SK-N-SH (cell line): Measurements from ENCODE around the gene FZD2. TPM values are rescaled to one million over a fixed set of nuclear protein-coding genes. Genes with fewer than 3 reads are reported as not detected.

Experiments used
- CTCF ChIA-PET: fragments of 300-600, 350-600 bp; formaldehyde crosslinking; extraction: SDS; loops from one replicate; lab custom pipeline; 2021; lab: Yijun Ruan, JAX
- POLR2A ChIA-PET: fragments of 350-600 bp; sonication (Branson Sonifier 250); formaldehyde crosslinking; extraction: SDS; loops from one replicate; lab custom pipeline; 2020; ENCODE audit warnings: antibody characterized with exemption, inconsistent platforms; lab: Yijun Ruan, JAX
- DNase-seq: peaks from one replicate; pipeline ENCODE4 v3.0.0; 2012
- H2AFZ ChIP-seq: fragments of 200-600 bp; sonication (generic); 2 replicates; pipeline ENCODE4 v1.8.1; 2016; ENCODE audit warnings: antibody characterized with exemption, mild to moderate bottlenecking, low read depth
- H3F3A ChIP-seq: fragments of 200-600 bp; sonication (generic); replicated peaks from 2 replicates; pipeline ENCODE3; 2016; ENCODE audit warnings: antibody characterized with exemption, mild to moderate bottlenecking; ENCODE audit not compliant: insufficient read depth
- H3K27ac ChIP-seq, 2 experiments: fragments of 200-500 bp in 1 of 2; fragments of 200-600 bp in 1 of 2; sonication (Bioruptor generic) in 1 of 2; sonication (generic), shearing (Covaris generic) in 1 of 2; 2 replicates each; pipeline versions ENCODE4 v1.5.1 to v1.6.1; 2014 to 2016; ENCODE audit warnings: low read depth in 2 of 2, inconsistent platforms in 1 of 2, low read length in 1 of 2, mild to moderate bottlenecking in 1 of 2, mixed read lengths in 1 of 2
- H3K27me3 ChIP-seq: fragments of 200-600 bp; sonication (generic), shearing (Covaris generic); 2 replicates; pipeline ENCODE4 v1.6.1; 2016; ENCODE audit warnings: mixed run types; ENCODE audit not compliant: insufficient read depth
- H3K36me3 ChIP-seq, 2 experiments: fragments of 200-500 bp in 1 of 2; fragments of 200-600 bp in 1 of 2; sonication (Bioruptor generic) in 1 of 2; sonication (generic) in 1 of 2; replicated peaks in 1 of 2; 2 replicates each; pipeline versions ENCODE3 to v1.5.1; 2014 to 2016; ENCODE audit warnings: low read length in 1 of 2, mild to moderate bottlenecking in 1 of 2; ENCODE audit not compliant: insufficient read depth in 2 of 2, control insufficient read depth in 1 of 2
- H3K4me1 ChIP-seq, 2 experiments: fragments of 200-500 bp in 1 of 2; fragments of 200-600 bp in 1 of 2; sonication (Bioruptor generic) in 1 of 2; sonication (generic), shearing (Covaris generic) in 1 of 2; 2 replicates each; pipeline versions ENCODE4 v1.5.1 to v1.6.1; 2014 to 2016; ENCODE audit warnings: low read depth in 1 of 2, low read length in 1 of 2, mixed run types in 1 of 2; ENCODE audit not compliant: insufficient read depth in 2 of 2, control insufficient read depth in 1 of 2
- H3K4me2 ChIP-seq: fragments of 200-600 bp; sonication (generic), shearing (Covaris generic); 2 replicates; pipeline ENCODE4 v1.6.1; 2017; ENCODE audit warnings: mixed run types
- H3K4me3 ChIP-seq, 2 experiments: fragments of 200-500 bp in 1 of 2; fragments of 200-600 bp in 1 of 2; sonication (Bioruptor generic) in 1 of 2; sonication (generic), shearing (Covaris generic) in 1 of 2; 2 replicates each; pipeline versions ENCODE4 v1.5.1 to v1.8.1; 2014 to 2016; ENCODE audit warnings: low read depth in 2 of 2, inconsistent platforms in 1 of 2, low read length in 1 of 2, mild to moderate bottlenecking in 1 of 2, mixed read lengths in 1 of 2, moderate library complexity in 1 of 2
- H3K79me2 ChIP-seq: fragments of 200-600 bp; sonication (generic); 2 replicates; pipeline ENCODE4 v1.8.1; 2017; ENCODE audit warnings: mild to moderate bottlenecking; ENCODE audit not compliant: insufficient read depth
- H3K9ac ChIP-seq: fragments of 200-600 bp; sonication (generic); 2 replicates; pipeline ENCODE4 v1.6.1; 2017; ENCODE audit warnings: mixed run types
- H3K9me2 ChIP-seq: fragments of 200-600 bp; sonication (generic); 2 replicates; pipeline ENCODE4 v1.6.1; 2017; ENCODE audit warnings: mixed run types
- H3K9me3 ChIP-seq: fragments of 200-600 bp; sonication (generic); 2 replicates; pipeline ENCODE4 v1.6.1; 2017; ENCODE audit warnings: mixed run types, mild to moderate bottlenecking, moderate library complexity
- H4K20me1 ChIP-seq: fragments of 200-600 bp; sonication (generic); 2 replicates; pipeline ENCODE4 v1.6.1; 2017; ENCODE audit warnings: mild to moderate bottlenecking, mixed run types; ENCODE audit not compliant: insufficient read depth
- CHD2 ChIP-seq: fragments of 150-350 bp; IDR thresholded peaks from 2 replicates; pipeline ENCODE4 v1.6.1; 2018; ENCODE audit warnings: low read length; ENCODE audit not compliant: partially characterized antibody
- EP300 ChIP-seq, 2 experiments: IDR thresholded peaks; 2 replicates each; pipeline versions ENCODE4 v1.4.0 to v1.6.1; 2012; ENCODE audit warnings: borderline replicate concordance in 1 of 2, low read depth in 1 of 2, low read length in 1 of 2
- EZH2phosphoT487 ChIP-seq: fragments of 200-600 bp; sonication (generic); IDR thresholded peaks from 2 replicates; pipeline ENCODE4 v1.6.1; 2017; ENCODE audit warnings: low read depth, mixed run types, mild to moderate bottlenecking, antibody characterized with exemption, moderate library complexity, borderline replicate concordance
- FOXM1 ChIP-seq: IDR thresholded peaks from 2 replicates; pipeline ENCODE4 v1.4.0; 2012; ENCODE audit warnings: low read depth, mild to moderate bottlenecking
- MEF2A ChIP-seq: IDR thresholded peaks from 2 replicates; pipeline ENCODE4 v1.4.0; 2012; ENCODE audit warnings: low read depth, borderline replicate concordance
- MXI1 ChIP-seq: IDR thresholded peaks from 2 replicates; pipeline ENCODE4 v1.6.1; 2012; ENCODE audit warnings: mild to moderate bottlenecking, low read depth, low read length, improper control_type of control experiment
- NRF1 ChIP-seq: IDR thresholded peaks from 2 replicates; pipeline ENCODE4 v1.6.1; 2012; ENCODE audit warnings: low read depth, mild to moderate bottlenecking, low read length
- POLR2AphosphoS5 ChIP-seq: IDR thresholded peaks from 2 replicates; pipeline ENCODE4 v1.6.1; 2012; ENCODE audit warnings: low read depth, low read length
- RFX5 ChIP-seq: IDR thresholded peaks from 2 replicates; pipeline ENCODE4 v1.6.1; 2012; ENCODE audit warnings: mild to moderate bottlenecking, improper control_type of control experiment, low read length
- RXRA ChIP-seq: IDR thresholded peaks from 2 replicates; pipeline ENCODE4 v1.4.0; 2012; ENCODE audit warnings: low read depth, mild to moderate bottlenecking, borderline replicate concordance
- SIN3A ChIP-seq: IDR thresholded peaks from 2 replicates; pipeline ENCODE4 v1.6.1; 2012; ENCODE audit warnings: low read depth, mild to moderate bottlenecking, low read length, moderate library complexity, borderline replicate concordance
- SMC3 ChIP-seq: IDR thresholded peaks from 2 replicates; pipeline ENCODE4 v1.6.1; 2012; ENCODE audit warnings: low read depth, low read length, improper control_type of control experiment
- TAF1 ChIP-seq: IDR thresholded peaks from 2 replicates; pipeline ENCODE4 v1.6.1; 2012; ENCODE audit warnings: low read depth, mild to moderate bottlenecking, low read length, moderate library complexity, borderline replicate concordance
- TCF12 ChIP-seq: IDR thresholded peaks from 2 replicates; pipeline ENCODE4 v1.4.0; 2012
- WGBS: methylation state at CpG from one replicate; pipeline ENCODE4 v1.1.6; 2017; ENCODE audit warnings: low lambda C conversion rate; 5-methylcytosine and 5-hydroxymethylcytosine counted together
- polyA plus RNA-seq, 3 experiments: library from polyadenylated mRNA; depleted of rRNA; stranded (reverse); fragments of >200 nt; gene quantifications; 2 replicates each; pipeline ENCODE4 v1.2.3, GENCODE V29; 2012
- TF ChIP-seq, protein P1 (sequence below): fragments of 150-350 bp; IDR thresholded peaks from 2 replicates; pipeline ENCODE4 v1.6.1; 2016; ENCODE audit warnings: mild to moderate bottlenecking, low read depth, low read length
- TF ChIP-seq, protein P2 (sequence below): IDR thresholded peaks from 2 replicates; pipeline ENCODE4 v1.6.1; 2012; ENCODE audit warnings: mild to moderate bottlenecking, low read depth, low read length, moderate library complexity
- TF ChIP-seq, protein P3 (sequence below): IDR thresholded peaks from 2 replicates; pipeline ENCODE4 v1.4.0; 2012; ENCODE audit warnings: low read depth, borderline replicate concordance
- TF ChIP-seq, protein P4 (sequence below): IDR thresholded peaks from 2 replicates; pipeline ENCODE4 v1.4.0; 2012; ENCODE audit warnings: low read depth
- TF ChIP-seq, protein P5 (sequence below): IDR thresholded peaks from 2 replicates; pipeline ENCODE4 v1.4.0; 2012; ENCODE audit warnings: low read depth, borderline replicate concordance
- TF ChIP-seq, protein P6 (sequence below): fragments of 200-600 bp; sonication (generic); IDR thresholded peaks from 2 replicates; pipeline ENCODE4 v1.6.1; 2017; ENCODE audit warnings: antibody characterized with exemption, mild to moderate bottlenecking, moderate library complexity

Gene FZD2
- 28.9 and 35.1 TPM in 2 replicates for polyA plus RNA-seq (2012; rRNA removed)
- 12.4 and 23.5 TPM in 2 replicates for polyA plus RNA-seq (2012; cell fraction: cytosol; rRNA removed)
- 17.0 and 19.2 TPM in 2 replicates for polyA plus RNA-seq (2012; cell fraction: nucleus; rRNA removed)

DNA sequence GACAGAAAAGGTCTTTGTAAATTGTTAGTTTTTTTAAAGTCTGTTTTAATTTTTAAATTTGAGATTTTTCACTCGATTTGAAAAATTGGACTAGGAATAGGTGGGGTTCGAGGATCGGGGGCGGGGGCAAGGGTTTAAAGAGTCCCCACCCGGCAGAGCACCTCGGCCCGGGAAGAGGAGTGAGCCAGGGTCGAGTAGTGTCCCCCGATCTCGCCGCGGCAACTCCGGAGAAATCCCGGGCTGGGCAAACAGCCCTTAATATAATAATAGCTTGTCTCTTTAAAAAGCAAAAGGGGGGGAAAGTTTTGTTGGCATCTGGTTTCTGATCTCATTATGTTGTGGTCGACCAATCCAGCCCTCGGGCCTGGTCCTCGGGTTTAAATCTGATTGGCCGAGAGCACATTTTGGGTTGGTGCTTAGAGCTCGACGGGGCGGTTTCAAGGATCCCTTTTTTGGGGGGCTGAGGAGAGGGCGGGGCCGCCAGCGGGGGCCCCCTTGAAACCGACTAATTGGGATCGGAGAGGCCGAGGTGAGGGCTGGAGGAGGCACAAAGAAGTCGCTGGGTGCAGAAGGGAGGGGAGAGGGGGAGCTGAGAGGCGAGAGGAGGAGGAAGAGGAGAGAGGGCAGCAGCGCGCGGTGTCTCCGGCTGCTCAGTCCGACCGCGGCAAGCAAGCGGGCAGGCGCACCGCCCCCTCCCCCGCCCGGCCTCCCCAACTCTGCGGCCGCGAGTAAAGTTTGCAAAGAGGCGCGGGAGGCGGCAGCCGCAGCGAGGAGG, at the start of gene FZD2:
Gene FZD2, plus strand, starts transcription at position 653 of the 775 bp plus-strand sequence. CDS start 205 bp downstream, outside the sequence.
- 1% methylated on average over 38 of the region's 49 CpGs for WGBS
- peaks cover 7% of the 10 kb centered on the region for H3F3A ChIP-seq
- peak within 1 kb of the TSS; percentile 92 to 96 for H3K27ac ChIP-seq
- CTCF ChIA-PET = interaction anchor here (0.7 to 5.2 kb wide), 5 partner anchors 9 to 24 kb away, joined by 3 to 23 read pairs (median 4); no protein-coding TSS in a partner anchor
- TF ChIP-seq POLR2AphosphoS5 = peak; percentile 44; the same call in 1 of the 2 replicates
- no peak for TF ChIP-seq SIN3A
- TF ChIP-seq RFX5 = peak; percentile 81
- TF ChIP-seq, protein P1, sequence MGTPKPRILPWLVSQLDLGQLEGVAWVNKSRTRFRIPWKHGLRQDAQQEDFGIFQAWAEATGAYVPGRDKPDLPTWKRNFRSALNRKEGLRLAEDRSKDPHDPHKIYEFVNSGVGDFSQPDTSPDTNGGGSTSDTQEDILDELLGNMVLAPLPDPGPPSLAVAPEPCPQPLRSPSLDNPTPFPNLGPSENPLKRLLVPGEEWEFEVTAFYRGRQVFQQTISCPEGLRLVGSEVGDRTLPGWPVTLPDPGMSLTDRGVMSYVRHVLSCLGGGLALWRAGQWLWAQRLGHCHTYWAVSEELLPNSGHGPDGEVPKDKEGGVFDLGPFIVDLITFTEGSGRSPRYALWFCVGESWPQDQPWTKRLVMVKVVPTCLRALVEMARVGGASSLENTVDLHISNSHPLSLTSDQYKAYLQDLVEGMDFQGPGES = peak; percentile 51
- TF ChIP-seq, protein P2, sequence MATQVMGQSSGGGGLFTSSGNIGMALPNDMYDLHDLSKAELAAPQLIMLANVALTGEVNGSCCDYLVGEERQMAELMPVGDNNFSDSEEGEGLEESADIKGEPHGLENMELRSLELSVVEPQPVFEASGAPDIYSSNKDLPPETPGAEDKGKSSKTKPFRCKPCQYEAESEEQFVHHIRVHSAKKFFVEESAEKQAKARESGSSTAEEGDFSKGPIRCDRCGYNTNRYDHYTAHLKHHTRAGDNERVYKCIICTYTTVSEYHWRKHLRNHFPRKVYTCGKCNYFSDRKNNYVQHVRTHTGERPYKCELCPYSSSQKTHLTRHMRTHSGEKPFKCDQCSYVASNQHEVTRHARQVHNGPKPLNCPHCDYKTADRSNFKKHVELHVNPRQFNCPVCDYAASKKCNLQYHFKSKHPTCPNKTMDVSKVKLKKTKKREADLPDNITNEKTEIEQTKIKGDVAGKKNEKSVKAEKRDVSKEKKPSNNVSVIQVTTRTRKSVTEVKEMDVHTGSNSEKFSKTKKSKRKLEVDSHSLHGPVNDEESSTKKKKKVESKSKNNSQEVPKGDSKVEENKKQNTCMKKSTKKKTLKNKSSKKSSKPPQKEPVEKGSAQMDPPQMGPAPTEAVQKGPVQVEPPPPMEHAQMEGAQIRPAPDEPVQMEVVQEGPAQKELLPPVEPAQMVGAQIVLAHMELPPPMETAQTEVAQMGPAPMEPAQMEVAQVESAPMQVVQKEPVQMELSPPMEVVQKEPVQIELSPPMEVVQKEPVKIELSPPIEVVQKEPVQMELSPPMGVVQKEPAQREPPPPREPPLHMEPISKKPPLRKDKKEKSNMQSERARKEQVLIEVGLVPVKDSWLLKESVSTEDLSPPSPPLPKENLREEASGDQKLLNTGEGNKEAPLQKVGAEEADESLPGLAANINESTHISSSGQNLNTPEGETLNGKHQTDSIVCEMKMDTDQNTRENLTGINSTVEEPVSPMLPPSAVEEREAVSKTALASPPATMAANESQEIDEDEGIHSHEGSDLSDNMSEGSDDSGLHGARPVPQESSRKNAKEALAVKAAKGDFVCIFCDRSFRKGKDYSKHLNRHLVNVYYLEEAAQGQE = peak; percentile 58; the same call in 1 of the 2 replicates
- peak; percentile 71 for TF ChIP-seq TAF1
- TF ChIP-seq, protein P3, sequence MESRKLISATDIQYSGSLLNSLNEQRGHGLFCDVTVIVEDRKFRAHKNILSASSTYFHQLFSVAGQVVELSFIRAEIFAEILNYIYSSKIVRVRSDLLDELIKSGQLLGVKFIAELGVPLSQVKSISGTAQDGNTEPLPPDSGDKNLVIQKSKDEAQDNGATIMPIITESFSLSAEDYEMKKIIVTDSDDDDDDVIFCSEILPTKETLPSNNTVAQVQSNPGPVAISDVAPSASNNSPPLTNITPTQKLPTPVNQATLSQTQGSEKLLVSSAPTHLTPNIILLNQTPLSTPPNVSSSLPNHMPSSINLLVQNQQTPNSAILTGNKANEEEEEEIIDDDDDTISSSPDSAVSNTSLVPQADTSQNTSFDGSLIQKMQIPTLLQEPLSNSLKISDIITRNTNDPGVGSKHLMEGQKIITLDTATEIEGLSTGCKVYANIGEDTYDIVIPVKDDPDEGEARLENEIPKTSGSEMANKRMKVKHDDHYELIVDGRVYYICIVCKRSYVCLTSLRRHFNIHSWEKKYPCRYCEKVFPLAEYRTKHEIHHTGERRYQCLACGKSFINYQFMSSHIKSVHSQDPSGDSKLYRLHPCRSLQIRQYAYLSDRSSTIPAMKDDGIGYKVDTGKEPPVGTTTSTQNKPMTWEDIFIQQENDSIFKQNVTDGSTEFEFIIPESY = no peak
- no peak for TF ChIP-seq MXI1
- peak; percentile 37; the same call in 1 of the 2 replicates for TF ChIP-seq FOXM1
- peak; percentile 33 for TF ChIP-seq TCF12
- no peak for TF ChIP-seq NRF1
- no peak for TF ChIP-seq EZH2phosphoT487
- 0 out of 2 replicates have a peak, but pooled peaks have one; percentile 4 for TF ChIP-seq RXRA
- TF ChIP-seq SMC3 = 0 out of 2 replicates have a peak, but pooled peaks have one; percentile 6
- no peak; the same call in 1 of the 2 replicates for TF ChIP-seq MEF2A
- TF ChIP-seq EP300 (IDR thresholded peaks at IDR 0.05; ENCODE audit: borderline replicate concordance in 1 of 2, low read depth in 1 of 2, low read length in 1 of 2) = peak in 1 of 2 experiments; percentile 27; a peak in 1 of 4 replicates
- TF ChIP-seq, protein P4, sequence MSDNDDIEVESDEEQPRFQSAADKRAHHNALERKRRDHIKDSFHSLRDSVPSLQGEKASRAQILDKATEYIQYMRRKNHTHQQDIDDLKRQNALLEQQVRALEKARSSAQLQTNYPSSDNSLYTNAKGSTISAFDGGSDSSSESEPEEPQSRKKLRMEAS = peak; percentile 54; the same call in 1 of the 2 replicates
- TF ChIP-seq CHD2 = peak; percentile 40
- TF ChIP-seq, protein P5, sequence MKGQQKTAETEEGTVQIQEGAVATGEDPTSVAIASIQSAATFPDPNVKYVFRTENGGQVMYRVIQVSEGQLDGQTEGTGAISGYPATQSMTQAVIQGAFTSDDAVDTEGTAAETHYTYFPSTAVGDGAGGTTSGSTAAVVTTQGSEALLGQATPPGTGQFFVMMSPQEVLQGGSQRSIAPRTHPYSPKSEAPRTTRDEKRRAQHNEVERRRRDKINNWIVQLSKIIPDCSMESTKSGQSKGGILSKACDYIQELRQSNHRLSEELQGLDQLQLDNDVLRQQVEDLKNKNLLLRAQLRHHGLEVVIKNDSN = no peak
- TF ChIP-seq, protein P6, sequence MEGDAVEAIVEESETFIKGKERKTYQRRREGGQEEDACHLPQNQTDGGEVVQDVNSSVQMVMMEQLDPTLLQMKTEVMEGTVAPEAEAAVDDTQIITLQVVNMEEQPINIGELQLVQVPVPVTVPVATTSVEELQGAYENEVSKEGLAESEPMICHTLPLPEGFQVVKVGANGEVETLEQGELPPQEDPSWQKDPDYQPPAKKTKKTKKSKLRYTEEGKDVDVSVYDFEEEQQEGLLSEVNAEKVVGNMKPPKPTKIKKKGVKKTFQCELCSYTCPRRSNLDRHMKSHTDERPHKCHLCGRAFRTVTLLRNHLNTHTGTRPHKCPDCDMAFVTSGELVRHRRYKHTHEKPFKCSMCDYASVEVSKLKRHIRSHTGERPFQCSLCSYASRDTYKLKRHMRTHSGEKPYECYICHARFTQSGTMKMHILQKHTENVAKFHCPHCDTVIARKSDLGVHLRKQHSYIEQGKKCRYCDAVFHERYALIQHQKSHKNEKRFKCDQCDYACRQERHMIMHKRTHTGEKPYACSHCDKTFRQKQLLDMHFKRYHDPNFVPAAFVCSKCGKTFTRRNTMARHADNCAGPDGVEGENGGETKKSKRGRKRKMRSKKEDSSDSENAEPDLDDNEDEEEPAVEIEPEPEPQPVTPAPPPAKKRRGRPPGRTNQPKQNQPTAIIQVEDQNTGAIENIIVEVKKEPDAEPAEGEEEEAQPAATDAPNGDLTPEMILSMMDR = no peak
- peaks cover 11 to 41% of the 10 kb centered on the region in 2 experiments; a peak in 3 of 4 replicates for H3K4me1 ChIP-seq
- H3K27me3 ChIP-seq = no peaks in the 10 kb centered on the region
- POLR2A ChIA-PET = interaction anchor here (0.5 to 1.7 kb wide), 7 partner anchors 12 to 144 kb away, joined by 3 to 8 read pairs (median 4); partner anchors contain the start of gene GPATCH8
- H3K79me2 ChIP-seq = peaks cover 43% of the 10 kb centered on the region
- peaks cover 3 to 4% of the 10 kb centered on the region in 2 experiments for H3K36me3 ChIP-seq
- peak; percentile 95 for DNase-seq
- peak within 1 kb of the TSS; percentile 89 for H2AFZ ChIP-seq
- H3K4me3 ChIP-seq = peak within 1 kb of the TSS; percentile 72 to 83
- H3K9me2 ChIP-seq = no peaks in the 10 kb centered on the region
- peak within 1 kb of the TSS; percentile 84 for H3K4me2 ChIP-seq
- H3K9ac ChIP-seq = peak within 1 kb of the TSS; percentile 97
- no peaks in the 10 kb centered on the region for H3K9me3 ChIP-seq
- H4K20me1 ChIP-seq = peaks cover 12% of the 10 kb centered on the region; the same call in 1 of the 2 replicates
